ENCODE measurements around the gene SLC25A13.

GRCh38 chr7:96167424-96167823 is 154.5 kb downstream of the SLC25A13 start:
- TF ChIP-seq CTCF (IDR thresholded peaks at IDR 0.05; ENCODE audit: insufficient read depth, low read length) (no peak), POLR2AphosphoS5 (IDR thresholded peaks at IDR 0.05; ENCODE audit: low read depth) (no peak), REST (IDR thresholded peaks at IDR 0.05; ENCODE audit: insufficient replicate concordance, low read depth) (no peak), SPI1 (IDR thresholded peaks at IDR 0.05; ENCODE audit: borderline replicate concordance, low read depth) (no peak)

All from HL-60 (cell line).